Activated gamma-delta T cell treated with Interleukin-2 at 50 U/mL for 16 hours (primary cell): ENCODE data around the gene ANKRD13B.

Source experiments
- DNase-seq: peaks from one replicate; pipeline ENCODE4 v3.0.0-alpha.2; 2020

Gene ANKRD13B

GRCh38 chr17:29569245-29569950 is 23.5 kb upstream of the ANKRD13B start:
- no peak for DNase-seq

GRCh38 chr17:29570521-29570920 is 22.4 kb upstream of the ANKRD13B start:
- no peak for DNase-seq

- no peak for DNase-seq
These were observed 21.4 kb upstream of the ANKRD13B start for GRCh38 chr17:29571486-29571882.

- DNase-seq: no peak
These were observed 20.9 kb upstream of the ANKRD13B start for GRCh38 chr17:29571883-29572681.

GRCh38 chr17:29572691-29573557 is 20.0 kb upstream of the ANKRD13B start:
- DNase-seq: peak; percentile 55

- DNase-seq: no peak
These were observed 19.4 kb upstream of the ANKRD13B start for GRCh38 chr17:29573558-29573869.

- DNase-seq: no peak
These were observed 18.8 kb upstream of the ANKRD13B start for GRCh38 chr17:29573871-29574731.

- DNase-seq: no peak
These were observed 18.0 kb upstream of the ANKRD13B start for GRCh38 chr17:29574732-29575510.

GRCh38 chr17:29575511-29576213 is 17.3 kb upstream of the ANKRD13B start:
- DNase-seq: no peak

- DNase-seq: no peak
These were observed 16.5 kb upstream of the ANKRD13B start for GRCh38 chr17:29576214-29577000.

GRCh38 chr17:29577001-29577370 is 15.9 kb upstream of the ANKRD13B start:
- DNase-seq: no peak

GRCh38 chr17:29577385-29578211 is 15.3 kb upstream of the ANKRD13B start:
- DNase-seq: no peak

- DNase-seq: no peak
These were observed 14.1 kb upstream of the ANKRD13B start for GRCh38 chr17:29578626-29579485.

- DNase-seq: peak; percentile 90
These were observed 12.8 kb upstream of the ANKRD13B start for GRCh38 chr17:29579866-29580771.

- no peak for DNase-seq
These were observed 11.2 kb upstream of the ANKRD13B start for GRCh38 chr17:29581583-29582253.

- no peak for DNase-seq
These were observed 10.6 kb upstream of the ANKRD13B start for GRCh38 chr17:29582254-29582765.
